IMR-90 (cell line): ENCODE measurements around the gene HEPHL1. TPM values are rescaled to one million over a fixed set of nuclear protein-coding genes. Genes with fewer than 3 reads are reported as not detected.

Source experiments
- ATAC-seq: fragments of 200-7000 bp; cut with Tn5 transposase; 2 replicates; pipeline ENCODE4 v1.9.1; 2020; ENCODE audit warnings: low read depth, mild to moderate bottlenecking, moderate library complexity
- BruUV-seq: library from RNA; stranded (reverse); fragments of 400-500 nt; replicated peaks from 2 replicates; lab custom pipeline; 2021; lab: Mats Ljungman, UMichigan
- CTCF ChIA-PET: fragments of 300-600 bp; formaldehyde crosslinking; extraction: SDS; loops from one replicate; lab custom pipeline; 2021; ENCODE audit warnings: antibody characterized with exemption; lab: Yijun Ruan, JAX
- POLR2A ChIA-PET: fragments of 300-600 bp; sonication (Branson Sonifier 250); formaldehyde crosslinking; loops from one replicate; lab custom pipeline; 2022; ENCODE audit warnings: antibody characterized with exemption; ENCODE audit not compliant: unreplicated experiment; lab: Charles Lee
- DNase-seq: peaks from one replicate; pipeline ENCODE4 v3.0.0; 2013
- H2AFZ ChIP-seq: replicated peaks from 2 replicates; pipeline ENCODE3; 2013; ENCODE audit warnings: low read length, mild to moderate bottlenecking; ENCODE audit not compliant: poor library complexity
- H2AK5ac ChIP-seq: 2 replicates; pipeline ENCODE4 v1.6.1; 2013; ENCODE audit warnings: low read depth, low read length, inconsistent platforms
- H2AK9ac ChIP-seq: replicated peaks from 2 replicates; pipeline ENCODE3; 2013; ENCODE audit warnings: mild to moderate bottlenecking, low read depth, low read length, moderate library complexity; ENCODE audit not compliant: poor library complexity
- H2BK120ac ChIP-seq: 2 replicates; pipeline ENCODE4 v1.6.1; 2013; ENCODE audit warnings: low read depth, low read length, inconsistent platforms
- H2BK15ac ChIP-seq: 3 replicates; pipeline ENCODE4 v1.6.1; 2013; ENCODE audit warnings: low read depth, low read length, inconsistent platforms
- H2BK20ac ChIP-seq: 2 replicates; pipeline ENCODE4 v1.6.1; 2013; ENCODE audit warnings: low read depth, mild to moderate bottlenecking, inconsistent platforms, low read length, moderate library complexity
- H2BK5ac ChIP-seq: 2 replicates; pipeline ENCODE4 v1.6.1; 2013; ENCODE audit warnings: mild to moderate bottlenecking, low read depth, low read length, inconsistent platforms; ENCODE audit not compliant: poor library complexity, severe bottlenecking
- H3K14ac ChIP-seq: replicated peaks from 2 replicates; pipeline ENCODE4 v1.6.1; 2013; ENCODE audit warnings: low read depth, low read length, inconsistent platforms
- H3K18ac ChIP-seq: 2 replicates; pipeline ENCODE4 v1.6.1; 2013; ENCODE audit warnings: low read depth, low read length, control low read depth
- H3K23ac ChIP-seq: 2 replicates; pipeline ENCODE4 v1.6.1; 2013; ENCODE audit warnings: low read depth, low read length, inconsistent platforms
- H3K27ac ChIP-seq: 2 replicates; pipeline ENCODE4 v1.5.1; 2013; ENCODE audit warnings: mild to moderate bottlenecking, control low read depth, low read length; ENCODE audit not compliant: insufficient read depth
- H3K27me3 ChIP-seq: 2 replicates; pipeline ENCODE4 v1.6.1; 2013; ENCODE audit warnings: low read length; ENCODE audit not compliant: control insufficient read depth, insufficient read depth
- H3K36me3 ChIP-seq: 2 replicates; pipeline ENCODE4 v1.6.1; 2013; ENCODE audit warnings: low read length, mixed read lengths; ENCODE audit not compliant: control insufficient read depth, insufficient read depth
- H3K4ac ChIP-seq: 2 replicates; pipeline ENCODE4 v1.6.1; 2013; ENCODE audit warnings: low read depth, low read length, inconsistent platforms
- H3K4me1 ChIP-seq: 2 replicates; pipeline ENCODE4 v1.6.1; 2013; ENCODE audit warnings: low read length, mixed read lengths; ENCODE audit not compliant: control insufficient read depth, insufficient read depth
- H3K4me2 ChIP-seq: 2 replicates; pipeline ENCODE4 v1.6.1; 2013; ENCODE audit warnings: low read depth, mild to moderate bottlenecking, control low read depth, low read length, moderate library complexity
- H3K4me3 ChIP-seq: 2 replicates; pipeline ENCODE4 v1.5.1; 2013; ENCODE audit warnings: low read depth, mild to moderate bottlenecking, control low read depth, low read length, moderate library complexity; ENCODE audit not compliant: insufficient read depth
- H3K56ac ChIP-seq: 2 replicates; pipeline ENCODE4 v1.6.1; 2013; ENCODE audit warnings: low read length, inconsistent platforms; ENCODE audit not compliant: insufficient read depth; ENCODE audit errors: extremely low read depth
- H3K79me1 ChIP-seq, 2 experiments: 2 replicates each; pipeline ENCODE4 v1.6.1; 2013; ENCODE audit warnings: low read length in 2 of 2, inconsistent platforms in 1 of 2, low read depth in 1 of 2
- H3K9ac ChIP-seq: 2 replicates; pipeline ENCODE4 v1.6.1; 2013; ENCODE audit warnings: low read depth, low read length, control low read depth
- H3K9me1 ChIP-seq: 2 replicates; pipeline ENCODE4 v1.6.1; 2013; ENCODE audit warnings: low read length, inconsistent platforms; ENCODE audit not compliant: insufficient read depth
- H3K9me3 ChIP-seq: 2 replicates; pipeline ENCODE4 v1.6.1; 2013; ENCODE audit warnings: low read length; ENCODE audit not compliant: control insufficient read depth, insufficient read depth
- H4K20me1 ChIP-seq: 2 replicates; pipeline ENCODE4 v1.6.1; 2013; ENCODE audit warnings: low read length, inconsistent platforms; ENCODE audit not compliant: insufficient read depth
- H4K5ac ChIP-seq: 2 replicates; pipeline ENCODE4 v1.6.1; 2013; ENCODE audit warnings: mild to moderate bottlenecking, low read depth, low read length, control low read depth
- H4K8ac ChIP-seq, 2 experiments: 2 replicates each; pipeline ENCODE4 v1.6.1; 2013; ENCODE audit warnings: low read depth in 2 of 2, low read length in 2 of 2, control low read depth in 1 of 2, inconsistent platforms in 1 of 2
- H4K91ac ChIP-seq: 2 replicates; pipeline ENCODE4 v1.6.1; 2013; ENCODE audit warnings: low read depth, low read length, inconsistent platforms; ENCODE audit not compliant: insufficient read depth
- BHLHE40 ChIP-seq: fragments of 150-350 bp; IDR thresholded peaks from 2 replicates; pipeline ENCODE4 v1.6.1; 2016; ENCODE audit warnings: mild to moderate bottlenecking, low read depth, low read length
- CEBPB ChIP-seq: IDR thresholded peaks from 2 replicates; pipeline ENCODE4 v1.6.1; 2012; ENCODE audit warnings: low read depth, low read length, improper control_type of control experiment
- CHD1 ChIP-seq: IDR thresholded peaks from 2 replicates; pipeline ENCODE4 v1.6.1; 2012; ENCODE audit warnings: low read depth, low read length, improper control_type of control experiment
- FOS ChIP-seq: fragments of 150-350 bp; IDR thresholded peaks from 2 replicates; pipeline ENCODE4 v1.6.1; 2016; ENCODE audit warnings: low read depth, low read length
- MAFK ChIP-seq: IDR thresholded peaks from 2 replicates; pipeline ENCODE4 v1.6.1; 2012; ENCODE audit warnings: low read depth, low read length, improper control_type of control experiment
- MAZ ChIP-seq: IDR thresholded peaks from 2 replicates; pipeline ENCODE4 v1.6.1; 2012; ENCODE audit warnings: low read depth, mild to moderate bottlenecking, low read length, improper control_type of control experiment, moderate library complexity, borderline replicate concordance
- MXI1 ChIP-seq: IDR thresholded peaks from 2 replicates; pipeline ENCODE4 v1.6.1; 2012; ENCODE audit warnings: low read depth, mild to moderate bottlenecking, low read length, moderate library complexity, borderline replicate concordance
- NFE2L2 ChIP-seq: fragments of 150-350 bp; IDR thresholded peaks from 2 replicates; pipeline ENCODE4 v1.6.1; 2016; ENCODE audit warnings: low read depth, mild to moderate bottlenecking, low read length
- POLR2A ChIP-seq: IDR thresholded peaks from 2 replicates; pipeline ENCODE4 v1.6.1; 2012; ENCODE audit warnings: mild to moderate bottlenecking, low read depth, low read length
- RAD21 ChIP-seq: IDR thresholded peaks from 2 replicates; pipeline ENCODE4 v1.6.1; 2012; ENCODE audit warnings: low read length, improper control_type of control experiment
- RCOR1 ChIP-seq: IDR thresholded peaks from 2 replicates; pipeline ENCODE4 v1.6.1; 2012; ENCODE audit warnings: mild to moderate bottlenecking, low read length, improper control_type of control experiment; ENCODE audit not compliant: insufficient replicate concordance
- RFX5 ChIP-seq: IDR thresholded peaks from 2 replicates; pipeline ENCODE4 v1.8.0; 2012; ENCODE audit warnings: low read depth, mild to moderate bottlenecking, low read length, moderate library complexity
- SMC3 ChIP-seq: fragments of 150-350 bp; IDR thresholded peaks from 2 replicates; pipeline ENCODE4 v1.6.1; 2016; ENCODE audit warnings: low read depth, mild to moderate bottlenecking, antibody characterized with exemption, low read length, moderate library complexity
- WGBS, 2 experiments: methylation state at CpG; one replicate each; pipeline versions ENCODE4 v1.1.5 to v1.1.7; 2013; ENCODE audit warnings: missing lambda C conversion rate in 2 of 2; ENCODE audit not compliant: insufficient read length in 1 of 2; ENCODE audit errors: extremely low coverage in 2 of 2; 5-methylcytosine and 5-hydroxymethylcytosine counted together
- dilution Hi-C: fragments of 300-500 bp; cut with HindIII; formaldehyde crosslinking; loops from one replicate; pipeline ENCODE4 v1.14.3; 2018; ENCODE audit warnings: low sequenced_read_pairs; ENCODE audit not compliant: unreplicated experiment
- in situ Hi-C: fragments of 300-500 bp; cut with MboI; formaldehyde crosslinking; loops from 3 replicates; pipeline ENCODE4 v1.14.3; 2019; ENCODE audit warnings: low sequenced_read_pairs, inconsistent platforms, mixed read lengths
- intact Hi-C: fragments of 100-400 bp; cut with micrococcal nuclease; formaldehyde crosslinking; loops from 2 replicates; pipeline ENCODE4 v1.10.0; 2022
- polyA plus RNA-seq, 3 experiments: library from polyadenylated mRNA; depleted of rRNA; stranded (reverse); fragments of >200 nt; gene quantifications; 2 replicates each; pipeline ENCODE4 v1.2.3, GENCODE V29; 2012; ENCODE audit warnings: low replicate concordance in 1 of 3
- total RNA-seq: library from RNA; depleted of rRNA; stranded (reverse); fragments of >200 nt; gene quantifications from 2 replicates; pipeline ENCODE4 v1.2.3, GENCODE V29; 2012
- TF ChIP-seq, protein P1 (sequence below): fragments of 150-350 bp; IDR thresholded peaks from 2 replicates; pipeline ENCODE4 v1.6.1; 2016; ENCODE audit warnings: low read depth, mild to moderate bottlenecking, low read length, moderate library complexity, borderline replicate concordance
- TF ChIP-seq, protein P2 (sequence below): fragments of 150-350 bp; IDR thresholded peaks from 2 replicates; pipeline ENCODE4 v1.6.1; 2017; ENCODE audit warnings: mild to moderate bottlenecking, antibody characterized with exemption, low read length, low read depth
- TF ChIP-seq, protein P3 (sequence below): conservative IDR thresholded peaks from 2 replicates; pipeline ENCODE4 v1.5.1; 2012; ENCODE audit warnings: mild to moderate bottlenecking, low read depth, low read length, improper control_type of control experiment

HEPHL1 gene
- total and polyA plus RNA-seq, 2 of the 4 experiments (the other 2 are of a cell fraction), result under 0.01 to 0.02 TPM

DNA sequence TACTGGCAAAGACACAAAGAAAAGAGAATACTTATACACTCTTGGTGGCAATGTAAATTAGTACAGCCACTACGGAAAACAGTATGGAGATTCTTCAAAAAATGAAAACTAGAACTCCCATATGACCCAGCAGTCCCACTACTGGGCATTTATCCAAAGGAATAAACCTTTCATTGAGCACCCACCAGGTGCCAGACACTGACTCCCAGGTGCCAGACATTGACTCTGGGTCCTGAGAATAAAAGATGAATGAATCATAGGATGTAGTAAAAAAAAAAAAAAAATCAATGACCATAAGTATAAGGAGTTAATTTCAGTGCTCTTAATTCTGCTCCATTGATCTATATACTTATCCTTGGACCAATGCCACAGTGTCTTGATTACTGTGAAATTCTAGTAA, 28.2 kb downstream of the HEPHL1 start:
- Histone ChIP-seq H3K4me2 (no peak overlapping the region), H3K4ac (no peak overlapping the region), H4K20me1 (no peaks in the 10 kb centered on the region), H4K91ac (no peak overlapping the region), H3K14ac (no peak overlapping the region), H3K27ac (no peak overlapping the region), H2AFZ (no peak overlapping the region), H2AK9ac (no peak overlapping the region), H3K56ac (no peak overlapping the region), H3K18ac (no peak overlapping the region), H3K23ac (no peak overlapping the region), H3K9me3 (no peaks in the 10 kb centered on the region), H2BK15ac (no peak overlapping the region), H2BK120ac (no peak overlapping the region), H3K9me1 (no peaks in the 10 kb centered on the region), H3K27me3 (no peaks in the 10 kb centered on the region; the same call in 1 of the 2 replicates), H3K4me3 (no peak overlapping the region), H3K36me3 (no peaks in the 10 kb centered on the region), H4K8ac (no peak overlapping the region), H3K79me1 (no peaks in the 10 kb centered on the region), H3K4me1 (no peaks in the 10 kb centered on the region), H2BK5ac (no peak overlapping the region), H2BK20ac (no peak overlapping the region), H3K9ac (no peak overlapping the region), H4K5ac (no peak overlapping the region), H2AK5ac (no peak overlapping the region)
- no TSS peak for BruUV-seq
- dilution Hi-C loops (no loop called here), in situ Hi-C loops (no loop called here), intact Hi-C loops (no loop called here)
- TF ChIP-seq SMC3 (no peak), MAZ (no peak), MXI1 (no peak), CEBPB (no peak), CHD1 (no peak), NFE2L2 (no peak), MAFK (no peak), BHLHE40 (no peak), RAD21 (no peak), RFX5 (no peak), RCOR1 (no peak), POLR2A (no peak), FOS (no peak)
- TF ChIP-seq, protein P1, sequence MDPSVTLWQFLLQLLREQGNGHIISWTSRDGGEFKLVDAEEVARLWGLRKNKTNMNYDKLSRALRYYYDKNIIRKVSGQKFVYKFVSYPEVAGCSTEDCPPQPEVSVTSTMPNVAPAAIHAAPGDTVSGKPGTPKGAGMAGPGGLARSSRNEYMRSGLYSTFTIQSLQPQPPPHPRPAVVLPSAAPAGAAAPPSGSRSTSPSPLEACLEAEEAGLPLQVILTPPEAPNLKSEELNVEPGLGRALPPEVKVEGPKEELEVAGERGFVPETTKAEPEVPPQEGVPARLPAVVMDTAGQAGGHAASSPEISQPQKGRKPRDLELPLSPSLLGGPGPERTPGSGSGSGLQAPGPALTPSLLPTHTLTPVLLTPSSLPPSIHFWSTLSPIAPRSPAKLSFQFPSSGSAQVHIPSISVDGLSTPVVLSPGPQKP, result no peak
- TF ChIP-seq, protein P2, sequence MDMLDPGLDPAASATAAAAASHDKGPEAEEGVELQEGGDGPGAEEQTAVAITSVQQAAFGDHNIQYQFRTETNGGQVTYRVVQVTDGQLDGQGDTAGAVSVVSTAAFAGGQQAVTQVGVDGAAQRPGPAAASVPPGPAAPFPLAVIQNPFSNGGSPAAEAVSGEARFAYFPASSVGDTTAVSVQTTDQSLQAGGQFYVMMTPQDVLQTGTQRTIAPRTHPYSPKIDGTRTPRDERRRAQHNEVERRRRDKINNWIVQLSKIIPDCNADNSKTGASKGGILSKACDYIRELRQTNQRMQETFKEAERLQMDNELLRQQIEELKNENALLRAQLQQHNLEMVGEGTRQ, result no peak
- TF ChIP-seq, protein P3, sequence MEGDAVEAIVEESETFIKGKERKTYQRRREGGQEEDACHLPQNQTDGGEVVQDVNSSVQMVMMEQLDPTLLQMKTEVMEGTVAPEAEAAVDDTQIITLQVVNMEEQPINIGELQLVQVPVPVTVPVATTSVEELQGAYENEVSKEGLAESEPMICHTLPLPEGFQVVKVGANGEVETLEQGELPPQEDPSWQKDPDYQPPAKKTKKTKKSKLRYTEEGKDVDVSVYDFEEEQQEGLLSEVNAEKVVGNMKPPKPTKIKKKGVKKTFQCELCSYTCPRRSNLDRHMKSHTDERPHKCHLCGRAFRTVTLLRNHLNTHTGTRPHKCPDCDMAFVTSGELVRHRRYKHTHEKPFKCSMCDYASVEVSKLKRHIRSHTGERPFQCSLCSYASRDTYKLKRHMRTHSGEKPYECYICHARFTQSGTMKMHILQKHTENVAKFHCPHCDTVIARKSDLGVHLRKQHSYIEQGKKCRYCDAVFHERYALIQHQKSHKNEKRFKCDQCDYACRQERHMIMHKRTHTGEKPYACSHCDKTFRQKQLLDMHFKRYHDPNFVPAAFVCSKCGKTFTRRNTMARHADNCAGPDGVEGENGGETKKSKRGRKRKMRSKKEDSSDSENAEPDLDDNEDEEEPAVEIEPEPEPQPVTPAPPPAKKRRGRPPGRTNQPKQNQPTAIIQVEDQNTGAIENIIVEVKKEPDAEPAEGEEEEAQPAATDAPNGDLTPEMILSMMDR, result no peak
- no CpG with 5 or more reads among the region's 1 CpG for WGBS, 2 experiments
- ATAC-seq, result no peak
- DNase-seq, result no peak
- CTCF ChIA-PET, result no interaction called here
- POLR2A ChIA-PET, result no interaction called here
